Brain microvascular endothelial cell (primary cell): ENCODE measurements around the gene ABHD2.

Experiments
- DNase-seq: peaks from one replicate; pipeline ENCODE4 v3.0.0-alpha.2; 2020
- H3K27ac ChIP-seq: fragments of 250-450 bp; sonication (Bioruptor Pico); 2 replicates; pipeline ENCODE4 v1.5.1; 2020; ENCODE audit warnings: mild to moderate bottlenecking, moderate library complexity
- H3K27me3 ChIP-seq: fragments of 250-450 bp; sonication (Bioruptor Pico); replicated peaks from 2 replicates; pipeline ENCODE4 v1.5.1; 2020; ENCODE audit warnings: mild to moderate bottlenecking
- H3K36me3 ChIP-seq: fragments of 250-450 bp; sonication (Bioruptor Pico); replicated peaks from 2 replicates; pipeline ENCODE4 v1.5.1; 2020; ENCODE audit warnings: mild to moderate bottlenecking
- H3K4me3 ChIP-seq: 2 replicates; pipeline ENCODE4 v1.5.1; 2011; ENCODE audit warnings: low read depth, mild to moderate bottlenecking, control low read depth, low read length, moderate library complexity
- in situ Hi-C: cut with HindIII; loops from 2 replicates; pipeline ENCODE4 v1.10.0; 2017; ENCODE audit warnings: low sequenced_read_pairs, low pct_ligation_motif_present
- TF ChIP-seq, protein P1 (sequence below): IDR thresholded peaks from 2 replicates; pipeline ENCODE4 v1.5.1; 2011; ENCODE audit warnings: low read depth, mild to moderate bottlenecking, moderate library complexity, low read length, control low read depth, inconsistent platforms; ENCODE audit errors: missing control alignments

ABHD2 gene

DNA sequence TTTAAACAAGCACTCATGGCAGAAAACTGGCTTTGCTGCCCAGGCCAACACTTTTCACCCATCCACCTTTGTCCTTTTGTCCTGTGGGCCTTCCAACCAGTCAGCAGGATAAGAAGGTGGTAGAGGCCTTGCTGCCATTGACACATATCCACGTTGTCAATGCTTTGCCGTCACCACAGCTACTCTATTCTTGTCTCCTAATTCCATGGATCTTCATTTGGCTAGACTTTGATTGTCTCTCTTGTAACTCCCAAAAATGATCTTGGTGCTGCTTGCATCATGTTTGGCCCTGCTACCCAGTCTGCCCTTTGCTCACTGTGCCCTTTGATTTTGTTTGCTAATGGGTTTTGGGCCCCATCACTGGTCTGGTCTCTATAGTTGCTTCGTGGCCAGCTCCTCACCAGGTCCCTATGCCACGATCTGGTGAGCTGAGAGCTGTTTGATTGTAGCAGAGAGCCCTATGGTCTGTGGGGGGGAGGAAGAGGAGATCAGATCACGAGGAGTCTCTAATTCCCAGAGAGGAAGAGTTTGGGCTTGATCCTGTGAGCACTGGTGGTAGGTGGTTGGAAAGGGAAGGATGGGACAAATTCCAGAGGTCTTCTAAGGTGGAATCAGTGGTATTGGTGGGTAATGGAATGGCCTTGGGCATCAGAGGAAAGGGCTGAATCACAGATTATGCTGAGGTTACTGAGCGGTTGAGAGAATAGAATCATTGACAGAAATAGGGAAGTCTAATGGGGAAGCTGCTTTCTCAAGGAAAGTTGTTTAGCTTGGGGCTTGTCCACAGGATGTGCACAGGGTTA, 40.3 kb downstream of the ABHD2 start:
- Histone ChIP-seq H3K27me3 (no peaks in the 10 kb centered on the region), H3K27ac (no peak overlapping the region), H3K4me3 (no peak overlapping the region), H3K36me3 (peaks cover 8% of the 10 kb centered on the region)
- DNase-seq, result no peak
- TF ChIP-seq, protein P1, sequence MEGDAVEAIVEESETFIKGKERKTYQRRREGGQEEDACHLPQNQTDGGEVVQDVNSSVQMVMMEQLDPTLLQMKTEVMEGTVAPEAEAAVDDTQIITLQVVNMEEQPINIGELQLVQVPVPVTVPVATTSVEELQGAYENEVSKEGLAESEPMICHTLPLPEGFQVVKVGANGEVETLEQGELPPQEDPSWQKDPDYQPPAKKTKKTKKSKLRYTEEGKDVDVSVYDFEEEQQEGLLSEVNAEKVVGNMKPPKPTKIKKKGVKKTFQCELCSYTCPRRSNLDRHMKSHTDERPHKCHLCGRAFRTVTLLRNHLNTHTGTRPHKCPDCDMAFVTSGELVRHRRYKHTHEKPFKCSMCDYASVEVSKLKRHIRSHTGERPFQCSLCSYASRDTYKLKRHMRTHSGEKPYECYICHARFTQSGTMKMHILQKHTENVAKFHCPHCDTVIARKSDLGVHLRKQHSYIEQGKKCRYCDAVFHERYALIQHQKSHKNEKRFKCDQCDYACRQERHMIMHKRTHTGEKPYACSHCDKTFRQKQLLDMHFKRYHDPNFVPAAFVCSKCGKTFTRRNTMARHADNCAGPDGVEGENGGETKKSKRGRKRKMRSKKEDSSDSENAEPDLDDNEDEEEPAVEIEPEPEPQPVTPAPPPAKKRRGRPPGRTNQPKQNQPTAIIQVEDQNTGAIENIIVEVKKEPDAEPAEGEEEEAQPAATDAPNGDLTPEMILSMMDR, result no peak
- in situ Hi-C loops, result no loop called here

DNA sequence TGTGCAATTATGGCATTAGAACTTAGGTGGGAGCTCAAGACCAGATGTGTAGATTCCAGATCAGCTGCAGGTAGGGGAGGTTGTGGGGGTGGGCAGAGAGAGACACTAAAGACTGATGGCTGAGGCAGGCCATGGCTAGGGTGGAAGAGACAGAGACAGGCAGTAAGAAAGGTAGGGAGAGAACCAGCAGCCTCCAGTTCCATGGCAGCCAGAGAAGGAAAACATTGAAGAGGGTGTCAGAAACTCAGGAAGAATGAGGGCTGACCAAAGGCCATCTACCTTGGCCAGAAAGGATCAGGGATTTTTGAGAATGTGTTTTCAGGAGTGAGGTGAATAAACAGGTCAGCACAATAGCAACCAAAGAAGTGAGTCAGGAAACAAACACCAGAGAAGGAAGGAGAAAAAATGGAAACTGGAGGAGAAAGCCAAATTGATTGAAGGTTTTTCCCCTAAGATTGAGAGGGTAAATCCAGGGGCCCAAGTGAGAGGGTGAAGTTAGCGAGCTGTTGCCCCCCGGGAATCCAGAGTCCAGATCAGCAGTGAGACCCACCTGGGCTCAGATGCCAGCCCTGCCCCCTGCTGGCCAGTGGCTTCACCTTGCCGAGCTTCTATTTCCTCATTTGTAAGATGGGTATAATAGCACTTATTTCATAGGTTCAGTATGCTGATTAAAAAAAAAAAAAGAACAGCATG, 41.0 kb downstream of the ABHD2 start:
- Histone ChIP-seq H3K36me3 (peaks cover 8% of the 10 kb centered on the region), H3K27me3 (no peaks in the 10 kb centered on the region), H3K4me3 (no peak overlapping the region), H3K27ac (peak overlapping the region; percentile 21)
- TF ChIP-seq, protein P1, result peak; percentile 90
- in situ Hi-C loops, result no loop called here
- DNase-seq, result no peak

DNA sequence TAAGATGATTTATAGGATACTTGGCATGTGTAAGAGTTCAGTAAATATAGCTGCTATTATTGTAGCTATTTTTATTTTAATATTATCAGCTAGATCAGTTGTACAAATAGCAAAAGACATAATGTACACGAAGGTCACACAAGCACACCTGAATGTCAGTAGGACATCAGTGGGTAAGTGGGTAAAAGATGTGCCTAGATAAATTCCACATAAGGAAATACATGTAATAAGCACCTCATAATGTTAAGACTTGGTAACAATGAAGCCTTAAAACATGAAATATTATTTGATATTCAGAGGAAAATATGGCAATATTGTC, 41.5 kb downstream of the ABHD2 start:
- Histone ChIP-seq H3K27me3 (no peaks in the 10 kb centered on the region), H3K4me3 (no peak overlapping the region), H3K36me3 (peaks cover 8% of the 10 kb centered on the region), H3K27ac (no peak overlapping the region)
- in situ Hi-C loops, result no loop called here
- DNase-seq, result no peak
- TF ChIP-seq, protein P1, result no peak

DNA sequence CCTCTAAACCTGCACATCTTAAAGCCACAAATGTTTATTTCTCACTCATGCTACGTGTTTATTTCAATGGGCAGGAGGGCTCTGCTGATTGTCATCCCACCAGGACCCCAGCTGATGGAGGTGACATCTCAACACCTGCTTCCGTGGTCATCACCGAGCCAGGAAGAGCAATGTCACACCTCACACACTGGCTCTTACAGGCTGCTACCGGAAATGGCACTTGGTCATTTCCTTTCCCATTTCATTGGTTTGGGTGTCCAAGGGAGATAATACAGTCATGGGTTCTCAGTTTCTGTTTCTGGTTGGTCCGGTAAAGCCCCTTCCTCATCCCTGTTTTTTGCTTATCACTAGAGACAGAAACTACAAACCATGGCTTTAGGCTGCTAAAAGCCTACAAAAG, 41.9 kb downstream of the ABHD2 start:
- Histone ChIP-seq H3K27me3 (no peaks in the 10 kb centered on the region), H3K27ac (no peak overlapping the region), H3K36me3 (peaks cover 8% of the 10 kb centered on the region), H3K4me3 (no peak overlapping the region)
- in situ Hi-C loops, result no loop called here
- TF ChIP-seq, protein P1, result no peak
- DNase-seq, result no peak

DNA sequence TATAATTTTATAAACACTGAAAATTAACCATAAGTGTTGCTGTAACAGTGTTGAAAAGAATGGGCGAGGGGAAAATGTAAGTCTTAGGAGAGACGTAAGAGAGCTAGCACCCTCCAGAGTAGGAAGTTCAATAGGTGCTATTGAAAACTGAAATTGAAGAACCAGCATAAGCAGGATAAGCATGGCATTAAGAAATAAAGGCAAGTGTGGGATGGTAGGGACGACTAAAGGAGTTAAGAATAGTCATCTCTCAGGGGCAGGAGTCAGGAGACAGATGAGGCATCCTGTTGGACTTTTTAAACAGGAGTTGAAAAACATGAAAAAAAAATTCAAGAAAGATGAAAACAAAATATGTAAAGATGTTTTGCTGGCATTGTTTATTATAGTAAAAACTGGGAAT, 43.5 kb downstream of the ABHD2 start:
- no peak for DNase-seq
- TF ChIP-seq, protein P1, result no peak
- Histone ChIP-seq H3K27ac (no peak overlapping the region), H3K36me3 (peaks cover 8% of the 10 kb centered on the region), H3K4me3 (no peak overlapping the region), H3K27me3 (no peaks in the 10 kb centered on the region)
- in situ Hi-C loops, result no loop called here
